Right lobe of liver (tissue), 4 donors: ENCODE data around the gene RSAD1.

Experiments used
- POLR2A ChIP-seq: fragments of 450-650 bp; IDR thresholded peaks from one replicate; pipeline ENCODE4 v1.6.1; 2017; ENCODE audit warnings: antibody characterized with exemption, mild to moderate bottlenecking
- TF ChIP-seq, protein P1 (sequence below), 4 donors: fragments of 200-600 bp in 3 of 4; fragments of 450-650 bp in 1 of 4; IDR thresholded peaks; one replicate each; pipeline versions ENCODE4 v1.5.1 to v1.8.0; 2016 to 2022; ENCODE audit warnings: antibody characterized with exemption in 4 of 4, mild to moderate bottlenecking in 2 of 4
- donor health status: DM: no; HTN: no; CAD: no.
- donor health status: DM: no; HTN: no; CAD: no.
- donor health status: DM: no; HTN: yes; CAD: no.

- TF ChIP-seq, protein P1, sequence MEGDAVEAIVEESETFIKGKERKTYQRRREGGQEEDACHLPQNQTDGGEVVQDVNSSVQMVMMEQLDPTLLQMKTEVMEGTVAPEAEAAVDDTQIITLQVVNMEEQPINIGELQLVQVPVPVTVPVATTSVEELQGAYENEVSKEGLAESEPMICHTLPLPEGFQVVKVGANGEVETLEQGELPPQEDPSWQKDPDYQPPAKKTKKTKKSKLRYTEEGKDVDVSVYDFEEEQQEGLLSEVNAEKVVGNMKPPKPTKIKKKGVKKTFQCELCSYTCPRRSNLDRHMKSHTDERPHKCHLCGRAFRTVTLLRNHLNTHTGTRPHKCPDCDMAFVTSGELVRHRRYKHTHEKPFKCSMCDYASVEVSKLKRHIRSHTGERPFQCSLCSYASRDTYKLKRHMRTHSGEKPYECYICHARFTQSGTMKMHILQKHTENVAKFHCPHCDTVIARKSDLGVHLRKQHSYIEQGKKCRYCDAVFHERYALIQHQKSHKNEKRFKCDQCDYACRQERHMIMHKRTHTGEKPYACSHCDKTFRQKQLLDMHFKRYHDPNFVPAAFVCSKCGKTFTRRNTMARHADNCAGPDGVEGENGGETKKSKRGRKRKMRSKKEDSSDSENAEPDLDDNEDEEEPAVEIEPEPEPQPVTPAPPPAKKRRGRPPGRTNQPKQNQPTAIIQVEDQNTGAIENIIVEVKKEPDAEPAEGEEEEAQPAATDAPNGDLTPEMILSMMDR (IDR thresholded peaks at IDR 0.05): no peak
- no peak for TF ChIP-seq POLR2A
These were observed 12.1 kb upstream of the RSAD1 start for GRCh38 chr17:50466371-50467113.
